Hepatic stellate cell (primary cell): ENCODE data around the gene SHH.

ENCODE experiments used
- DNase-seq: peaks from one replicate; pipeline ENCODE4 v3.0.0; 2011; ENCODE audit warnings: low spot score

Gene SHH

DNA sequence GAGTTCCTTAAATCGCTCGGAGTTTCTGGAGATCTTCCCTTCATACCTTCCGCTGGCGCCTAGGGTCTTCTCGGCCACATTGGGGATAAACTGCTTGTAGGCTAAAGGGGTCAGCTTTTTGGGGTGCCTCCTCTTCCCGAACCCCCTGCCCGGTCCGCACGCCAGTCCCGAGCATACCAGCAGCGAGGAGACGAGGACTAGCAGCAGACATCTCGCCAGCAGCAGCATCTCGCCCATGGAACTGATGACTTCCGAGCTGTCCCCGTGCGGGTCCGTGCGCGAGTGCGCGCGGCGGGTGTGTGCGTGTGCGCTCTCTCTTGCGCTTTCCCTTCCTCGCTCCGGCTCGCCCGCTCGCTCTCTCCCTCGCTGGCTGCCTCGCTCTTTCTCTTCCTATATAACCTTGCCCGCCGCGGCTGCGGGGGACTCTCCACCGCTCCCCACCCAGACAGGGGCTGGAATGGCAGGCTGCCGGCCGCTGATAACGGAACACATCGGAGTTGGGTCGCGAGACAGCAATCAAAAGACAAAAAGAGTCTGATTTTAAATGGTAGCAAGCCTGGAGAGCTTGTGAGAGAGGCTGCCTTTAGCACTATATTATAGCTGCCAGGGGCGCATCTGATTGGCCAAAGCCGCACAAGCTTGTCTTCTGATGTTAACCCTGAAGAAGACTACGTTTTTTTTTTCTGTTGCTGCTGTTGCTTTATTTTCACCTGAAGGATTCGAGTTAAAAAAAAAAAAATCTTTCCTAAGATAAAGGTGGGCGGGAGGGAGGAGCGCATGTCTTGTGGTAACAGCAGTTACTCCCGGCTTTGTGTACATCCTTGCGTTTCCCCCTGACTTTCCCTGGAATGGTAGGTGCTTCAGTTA lies at the start of gene SHH:
Gene SHH (minus strand): TSS at position 569 of the 867 bp plus-strand sequence. CDS start 341 bp downstream, at position 228.
- no peak for DNase-seq

GRCh38 chr7:155861480-155861868 lies 49.2 kb upstream of the SHH start:
- DNase-seq, result no peak

DNA sequence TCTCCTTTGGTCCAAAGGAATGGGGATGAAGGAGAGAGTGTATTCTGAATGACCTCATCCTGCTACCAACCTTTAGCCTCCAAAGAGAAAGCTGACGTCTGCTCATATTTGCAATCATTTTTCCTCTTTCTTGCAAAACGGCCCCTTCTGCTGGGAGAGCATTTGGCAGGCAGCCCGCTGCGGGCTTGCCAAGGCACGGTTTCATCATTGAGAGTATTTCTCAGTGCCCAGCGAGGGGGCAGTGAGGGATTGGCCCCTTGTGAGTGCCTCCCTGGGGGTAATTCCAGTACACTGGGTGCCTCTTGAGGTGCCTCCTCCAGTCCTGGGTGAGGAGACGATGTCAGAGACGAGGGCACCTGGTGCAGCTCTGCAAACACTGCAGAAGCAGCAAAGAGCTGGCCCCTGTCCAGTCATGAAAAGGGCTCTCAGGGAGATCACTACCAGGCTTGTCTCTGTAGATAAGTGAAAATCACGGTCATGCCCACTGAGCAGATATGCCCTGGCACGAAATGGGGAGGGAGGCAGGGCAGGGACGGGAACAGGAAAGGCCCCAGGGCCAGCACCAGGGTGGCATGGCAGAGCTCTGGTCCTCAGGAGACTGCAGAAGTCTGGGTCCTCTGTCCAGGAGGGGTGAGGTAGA lies 48.7 kb upstream of the SHH start:
- DNase-seq, result no peak

DNA sequence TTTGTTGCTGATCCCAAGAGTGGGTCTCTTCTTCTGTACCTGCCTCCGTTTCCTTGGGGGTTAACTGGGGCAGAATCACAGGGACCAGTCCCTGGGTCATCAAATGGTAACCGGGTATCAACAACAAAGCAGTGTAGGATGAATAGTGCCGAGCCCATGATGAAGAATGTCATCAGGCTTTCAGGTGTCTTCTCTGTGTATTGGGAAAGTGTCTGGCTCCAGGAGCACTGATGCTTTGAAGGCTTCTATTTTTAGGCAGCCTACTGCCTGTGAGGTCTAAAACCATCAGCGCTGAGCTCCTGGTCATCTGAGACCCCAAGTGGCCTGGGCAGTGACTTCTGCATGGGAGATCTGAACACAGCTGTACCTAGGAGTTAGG lies 48.2 kb upstream of the SHH start:
- no peak for DNase-seq

- DNase-seq, result no peak
Observed at GRCh38 chr7:155858521-155859061, 46.3 kb upstream of the SHH start.

DNA sequence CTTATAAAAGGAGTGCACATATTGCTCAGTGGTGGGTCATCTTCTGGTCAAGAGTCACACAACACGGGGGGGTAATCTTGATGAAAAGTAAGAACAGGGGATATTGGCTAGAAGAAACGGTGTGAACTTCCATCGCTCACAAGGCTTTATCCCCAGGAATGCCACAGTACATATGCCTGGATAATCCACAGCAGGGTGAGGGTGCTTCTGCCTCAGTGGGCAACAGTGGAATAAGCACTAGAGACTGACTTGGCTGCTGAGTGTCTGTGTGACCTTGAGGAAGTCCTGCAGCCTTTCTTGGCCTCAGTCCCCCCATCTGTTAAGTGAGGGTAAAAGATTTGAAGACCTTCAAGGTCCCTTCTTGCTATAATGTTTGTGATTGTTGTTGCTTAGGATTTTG lies 44.9 kb upstream of the SHH start:
- DNase-seq, result no peak

DNA sequence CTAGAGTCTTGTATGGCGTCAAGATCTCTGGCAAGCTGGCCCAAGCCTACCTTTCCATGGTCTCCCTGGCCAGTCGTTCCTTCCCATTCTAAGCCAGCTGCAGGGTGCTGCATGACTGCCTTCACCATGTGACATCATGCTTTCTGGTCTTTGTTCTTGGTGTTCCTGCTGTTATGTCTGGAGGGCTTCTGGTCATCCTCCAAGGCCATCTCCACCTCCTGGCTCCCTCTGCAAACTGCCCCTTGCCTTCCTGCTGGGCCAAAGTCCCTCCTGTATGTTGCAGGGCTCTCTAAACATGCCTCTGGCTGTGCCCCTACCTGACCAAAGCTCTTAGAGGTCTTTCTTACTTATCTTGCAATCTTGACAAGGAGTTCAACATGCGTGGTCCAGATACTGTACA lies 44.4 kb upstream of the SHH start:
- no peak for DNase-seq

DNA sequence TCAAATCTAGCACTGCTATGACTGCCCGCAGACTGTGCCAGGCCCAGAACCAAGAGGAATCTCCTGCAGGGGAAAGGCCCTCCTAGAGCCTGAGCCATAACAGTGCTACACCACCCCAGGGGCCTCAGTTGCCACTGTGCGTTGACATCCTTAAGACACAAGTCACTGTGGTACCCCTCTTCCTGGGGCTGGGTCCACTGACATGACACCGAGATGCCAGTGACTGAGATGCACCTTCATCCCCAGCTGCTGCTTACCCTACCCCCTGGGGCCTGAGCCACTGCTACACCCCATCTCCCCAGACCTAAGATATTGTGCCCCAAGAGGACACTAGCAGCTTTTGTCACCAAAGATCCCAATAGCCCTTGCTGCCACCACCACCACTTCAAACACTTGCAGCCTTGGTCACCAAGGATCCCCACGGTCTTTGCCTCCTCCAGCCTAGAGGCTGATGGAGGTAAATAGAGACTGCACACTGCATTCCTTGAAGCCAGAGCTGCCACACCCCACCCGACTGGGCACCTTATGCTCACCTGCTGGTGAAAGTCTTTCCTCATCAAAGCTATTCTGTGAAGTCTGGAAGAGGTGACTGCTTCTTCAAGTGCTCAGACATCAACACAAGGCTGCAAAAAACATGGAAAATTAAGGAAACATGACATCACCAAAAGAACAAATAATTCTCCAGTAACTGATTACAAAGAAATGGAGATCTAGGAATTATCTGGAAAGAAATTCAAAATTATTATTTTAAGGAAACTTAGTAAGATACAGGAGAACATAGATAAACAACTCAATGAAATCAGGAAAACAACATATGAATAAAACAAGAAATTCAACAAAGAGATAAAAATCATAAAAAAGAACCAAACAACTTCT lies 40.4 kb upstream of the SHH start:
- no peak for DNase-seq

- DNase-seq, result no peak
Observed at GRCh38 chr7:155851892-155852291, 39.6 kb upstream of the SHH start.

- no peak for DNase-seq
Observed at GRCh38 chr7:155850766-155851678, 38.8 kb upstream of the SHH start.

DNA sequence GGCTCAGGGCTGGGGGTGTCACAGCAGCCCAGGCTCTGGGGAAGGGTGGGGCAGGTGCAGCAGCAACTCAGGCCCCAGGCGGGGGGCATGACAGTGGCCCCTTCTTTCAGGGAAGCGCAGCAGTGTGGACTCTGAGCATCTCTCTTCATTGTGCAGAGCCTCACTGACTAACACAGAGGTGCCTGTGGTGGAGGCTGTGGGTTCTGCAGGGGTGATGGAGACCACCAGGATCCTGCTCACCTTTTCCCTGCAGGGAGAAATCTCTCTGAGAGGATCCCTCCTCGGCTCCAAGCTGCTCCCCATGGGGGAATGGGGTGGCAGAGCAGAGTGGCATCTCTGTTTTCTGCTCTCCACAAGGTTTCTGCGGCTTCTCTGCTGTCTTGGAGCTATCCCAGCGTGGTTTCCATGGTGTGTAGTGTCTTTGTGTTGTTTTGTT lies 37.8 kb upstream of the SHH start:
- no peak for DNase-seq

GRCh38 chr7:155848691-155849669 lies 36.7 kb upstream of the SHH start:
- no peak for DNase-seq

DNA sequence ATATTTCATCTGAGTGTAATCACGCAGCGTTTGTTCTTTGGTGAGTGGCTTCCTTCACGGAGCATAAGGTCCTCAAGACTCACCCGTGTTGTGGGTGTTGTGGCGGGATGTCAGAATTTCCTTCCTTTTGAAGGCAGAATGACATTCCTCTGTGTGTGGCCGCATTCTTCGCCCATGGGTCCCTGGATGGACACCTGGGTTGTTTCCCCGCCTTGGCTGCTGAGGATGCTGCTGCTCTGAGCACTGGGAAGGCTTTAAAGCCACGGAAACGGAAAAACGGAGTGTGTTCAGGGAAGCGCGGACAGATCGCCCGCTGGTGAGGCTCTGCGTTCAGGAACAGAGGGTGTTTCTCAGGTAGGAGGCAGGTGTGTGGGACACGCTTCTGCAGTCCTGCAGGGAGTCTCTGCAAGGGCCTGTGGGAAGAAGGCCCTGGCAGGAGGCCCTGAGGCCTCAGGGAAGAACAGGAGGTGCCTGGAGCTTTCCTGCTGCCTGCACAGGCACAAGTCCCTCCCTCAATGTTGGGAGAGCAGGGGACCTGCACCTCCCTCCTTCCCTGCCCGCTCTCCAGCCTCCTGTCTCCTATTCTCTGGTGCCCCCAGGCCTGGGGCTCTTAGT lies 35.7 kb upstream of the SHH start:
- DNase-seq, result no peak

DNA sequence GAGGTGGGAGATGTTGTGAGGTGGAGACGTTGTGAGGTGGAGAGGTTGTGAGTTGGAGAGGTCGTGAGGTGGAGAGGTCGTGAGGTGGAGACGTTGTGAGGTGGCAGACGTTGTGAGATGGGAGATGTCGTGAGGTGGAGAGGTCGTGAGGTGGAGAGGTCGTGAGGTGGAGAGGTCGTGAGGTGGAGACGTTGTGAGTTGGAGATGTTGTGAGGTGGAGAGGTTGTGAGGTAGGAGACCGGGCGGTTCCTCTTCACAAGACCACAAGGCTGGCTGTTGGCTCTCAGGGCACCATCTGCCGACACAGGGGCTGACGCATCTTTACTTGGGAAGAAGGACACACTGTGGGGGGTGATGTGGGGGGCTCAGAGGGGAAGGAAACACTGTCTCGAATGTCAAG lies 34.7 kb upstream of the SHH start:
- DNase-seq, result no peak

- DNase-seq, result no peak
Observed at GRCh38 chr7:155846156-155846555, 33.9 kb upstream of the SHH start.

GRCh38 chr7:155845226-155845625 lies 33.0 kb upstream of the SHH start:
- DNase-seq, result no peak

- no peak for DNase-seq
Observed at GRCh38 chr7:155844526-155844925, 32.3 kb upstream of the SHH start.

DNA sequence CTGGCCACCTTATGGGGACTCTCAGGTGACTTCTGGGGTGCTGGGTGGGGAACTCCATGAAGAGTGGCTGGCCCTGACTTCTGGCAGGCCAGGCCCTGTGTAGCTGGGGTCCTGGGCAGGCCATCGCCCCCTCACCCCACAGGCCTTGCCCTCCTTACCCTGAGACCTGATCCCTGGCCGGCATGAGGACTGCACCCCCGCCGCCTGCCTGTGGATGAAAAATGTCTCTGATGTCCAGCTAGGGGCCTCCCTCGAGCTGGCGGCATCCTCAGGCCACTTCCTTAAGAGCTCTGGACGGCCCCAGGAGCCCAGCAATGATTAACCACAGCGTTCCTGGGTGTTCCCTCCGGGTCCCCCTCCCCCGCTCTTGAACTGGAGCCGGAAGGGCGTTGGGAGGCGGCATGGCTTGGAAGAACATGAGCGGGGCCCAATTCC lies 31.8 kb upstream of the SHH start:
- DNase-seq, result no peak

GRCh38 chr7:155843426-155844018 lies 31.3 kb upstream of the SHH start:
- DNase-seq, result no peak
